PC-3 (cell line): ENCODE measurements around the gene CEP83.

Experiments
- CTCF ChIP-seq: fragments of 300-600 bp; sonication (generic); conservative IDR thresholded peaks from 2 replicates; pipeline ENCODE4 v1.5.1; 2017; ENCODE audit warnings: antibody characterized with exemption, low read depth, mild to moderate bottlenecking, low read length
- EZH2phosphoT487 ChIP-seq: fragments of 300-600 bp; sonication (generic); IDR thresholded peaks from 2 replicates; pipeline ENCODE4 v1.6.1; 2018; ENCODE audit warnings: mild to moderate bottlenecking, antibody characterized with exemption, low read length, borderline replicate concordance

DNA sequence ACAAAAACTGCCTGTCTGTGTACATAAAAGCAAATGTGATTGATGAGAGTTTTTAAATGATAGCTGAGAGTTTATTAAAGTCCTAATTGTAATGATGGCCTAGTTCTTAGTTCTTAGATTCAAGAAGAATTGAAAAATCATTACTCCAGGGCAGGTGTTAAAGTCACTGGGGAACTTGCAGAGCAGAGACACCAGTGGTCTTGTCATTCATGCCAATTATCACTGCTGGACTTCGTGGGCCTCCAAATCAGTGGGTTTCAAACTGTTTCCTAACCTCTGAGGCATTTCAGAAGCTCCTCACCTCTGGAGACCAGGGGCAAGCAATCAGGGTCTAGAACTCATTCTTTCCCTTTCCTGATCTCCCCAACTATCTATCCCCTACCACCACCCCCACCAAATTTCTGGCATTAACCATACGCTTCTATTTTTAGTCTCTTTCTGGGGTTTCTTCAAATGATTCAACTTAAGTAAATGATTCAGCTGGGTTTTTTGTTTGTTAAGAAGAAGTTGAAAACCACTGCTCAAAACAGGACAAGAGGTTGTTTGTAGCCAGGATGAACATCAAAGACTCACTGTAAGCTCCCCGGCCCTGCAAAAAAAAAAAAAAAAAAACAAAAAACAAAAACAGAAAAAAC lies 80.1 kb downstream of the CEP83 start:
- TF ChIP-seq EZH2phosphoT487: no peak
- TF ChIP-seq CTCF: no peak
